A673 (cell line): ENCODE measurements around the gene ALDH9A1.

Experiments
- EZH2 ChIP-seq: fragments of 200-600 bp; sonication (generic); IDR thresholded peaks from 2 replicates; pipeline ENCODE4 v1.6.1; 2017; ENCODE audit warnings: borderline replicate concordance, low read depth, mild to moderate bottlenecking, mixed read lengths, antibody characterized with exemption, low read length; ENCODE audit not compliant: poor library complexity, severe bottlenecking
- TF ChIP-seq, protein P1 (sequence below): fragments of 300-800, 200-600 bp; sonication (generic); conservative IDR thresholded peaks from 2 replicates; pipeline ENCODE4 v1.5.1; 2017; ENCODE audit warnings: low read depth, mild to moderate bottlenecking, antibody characterized with exemption, low read length, moderate library complexity, mixed read lengths

GRCh38 chr1:165678509-165678908 is 19.9 kb downstream of the ALDH9A1 start:
- TF ChIP-seq, protein P1, sequence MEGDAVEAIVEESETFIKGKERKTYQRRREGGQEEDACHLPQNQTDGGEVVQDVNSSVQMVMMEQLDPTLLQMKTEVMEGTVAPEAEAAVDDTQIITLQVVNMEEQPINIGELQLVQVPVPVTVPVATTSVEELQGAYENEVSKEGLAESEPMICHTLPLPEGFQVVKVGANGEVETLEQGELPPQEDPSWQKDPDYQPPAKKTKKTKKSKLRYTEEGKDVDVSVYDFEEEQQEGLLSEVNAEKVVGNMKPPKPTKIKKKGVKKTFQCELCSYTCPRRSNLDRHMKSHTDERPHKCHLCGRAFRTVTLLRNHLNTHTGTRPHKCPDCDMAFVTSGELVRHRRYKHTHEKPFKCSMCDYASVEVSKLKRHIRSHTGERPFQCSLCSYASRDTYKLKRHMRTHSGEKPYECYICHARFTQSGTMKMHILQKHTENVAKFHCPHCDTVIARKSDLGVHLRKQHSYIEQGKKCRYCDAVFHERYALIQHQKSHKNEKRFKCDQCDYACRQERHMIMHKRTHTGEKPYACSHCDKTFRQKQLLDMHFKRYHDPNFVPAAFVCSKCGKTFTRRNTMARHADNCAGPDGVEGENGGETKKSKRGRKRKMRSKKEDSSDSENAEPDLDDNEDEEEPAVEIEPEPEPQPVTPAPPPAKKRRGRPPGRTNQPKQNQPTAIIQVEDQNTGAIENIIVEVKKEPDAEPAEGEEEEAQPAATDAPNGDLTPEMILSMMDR: no peak
- no peak for TF ChIP-seq EZH2
